Glomerular visceral epithelial cell (primary cell): Measurements from ENCODE around the gene BRINP2.

Experiments used
- DNase-seq: peaks from one replicate; pipeline ENCODE4 v3.0.0-alpha.2; 2016; ENCODE audit errors: extremely low spot score

BRINP2 gene

DNA sequence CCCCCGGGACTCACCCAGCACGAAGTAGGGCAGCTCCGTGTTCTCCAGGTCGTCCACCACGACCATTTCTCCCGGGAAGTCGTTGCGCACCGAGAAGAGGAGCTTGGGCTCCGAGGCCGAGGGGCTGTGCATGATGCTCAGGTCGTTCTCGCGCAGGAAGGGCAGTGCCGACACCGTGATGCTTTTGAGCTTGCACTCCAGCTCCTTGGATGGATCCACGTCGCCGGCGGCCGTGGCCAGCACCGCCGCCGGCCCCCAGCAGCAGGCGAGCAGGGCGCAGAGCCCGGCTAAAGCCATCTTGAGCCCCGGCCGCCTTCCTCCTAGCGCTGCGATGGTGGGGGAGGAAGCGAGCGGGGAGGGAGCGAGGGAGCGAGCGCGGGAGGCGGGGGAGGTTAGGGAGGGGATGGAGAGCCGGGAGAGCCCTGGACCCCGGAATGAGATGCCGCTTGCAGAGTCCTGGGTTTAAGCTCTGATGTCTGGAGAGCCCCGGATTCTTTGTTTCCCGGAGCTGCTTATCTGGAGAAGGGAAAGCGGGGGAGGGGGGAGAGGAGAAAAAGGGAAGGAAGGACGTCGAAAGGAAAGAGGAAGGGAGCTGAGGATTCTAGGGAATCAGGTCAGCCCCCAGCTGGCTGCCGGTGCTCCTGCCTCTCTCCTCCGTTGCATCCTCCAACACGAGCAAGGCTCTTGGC is 6.2 kb upstream of the BRINP2 start, which contains the start of gene ASTN1:
Gene ASTN1, minus strand, starts transcription at position 333 of the 689 bp plus-strand sequence. Its CDS starts 36 bp downstream, at position 297.
- no peak for DNase-seq

DNA sequence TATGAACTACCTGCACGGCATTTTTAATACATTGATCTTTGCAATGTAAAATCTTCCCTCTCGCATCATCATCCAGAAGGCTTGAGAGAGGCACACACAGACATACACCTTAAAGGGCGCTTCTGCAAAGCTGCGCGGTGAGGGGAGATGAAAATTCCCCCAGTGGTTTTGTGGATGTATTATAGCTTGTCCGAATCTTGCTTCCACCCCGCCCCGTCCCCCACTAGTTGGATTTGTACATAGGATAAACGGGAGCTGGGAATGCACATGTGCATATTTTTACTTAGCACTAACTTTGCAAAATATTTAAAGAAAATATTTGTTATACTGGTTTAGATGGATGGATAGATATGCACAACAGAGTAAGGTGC is 5.7 kb upstream of the BRINP2 start:
- DNase-seq = no peak

DNA sequence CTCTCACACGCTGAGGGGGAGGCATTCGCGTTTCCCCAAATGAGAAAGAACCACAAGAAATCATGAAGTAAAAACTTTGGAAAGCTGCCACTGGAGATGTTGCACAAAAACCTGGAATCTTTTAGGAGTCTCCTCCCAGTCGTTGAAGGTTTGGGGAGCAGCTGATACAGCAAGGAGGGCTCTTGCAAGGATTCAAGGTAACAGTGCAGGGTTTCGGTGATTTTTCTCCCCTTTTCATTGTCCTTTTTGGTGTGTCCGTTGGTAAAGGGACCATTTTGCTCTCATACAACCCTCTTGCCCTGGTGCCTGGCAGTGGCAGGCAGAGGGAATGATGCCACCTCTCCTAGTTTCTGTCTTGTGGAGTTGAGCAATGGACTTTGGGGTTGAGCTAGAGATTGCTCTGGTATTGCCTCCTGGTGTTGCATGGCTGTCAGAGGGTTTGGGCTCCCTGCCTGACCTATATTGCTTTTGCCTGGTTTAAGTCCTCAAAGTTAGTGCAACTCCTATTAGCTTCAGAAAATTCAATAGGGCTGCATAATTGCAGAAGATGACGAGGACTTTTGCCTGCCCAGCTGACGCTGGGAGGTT is 872 bp downstream of the BRINP2 start:
- DNase-seq = no peak

DNA sequence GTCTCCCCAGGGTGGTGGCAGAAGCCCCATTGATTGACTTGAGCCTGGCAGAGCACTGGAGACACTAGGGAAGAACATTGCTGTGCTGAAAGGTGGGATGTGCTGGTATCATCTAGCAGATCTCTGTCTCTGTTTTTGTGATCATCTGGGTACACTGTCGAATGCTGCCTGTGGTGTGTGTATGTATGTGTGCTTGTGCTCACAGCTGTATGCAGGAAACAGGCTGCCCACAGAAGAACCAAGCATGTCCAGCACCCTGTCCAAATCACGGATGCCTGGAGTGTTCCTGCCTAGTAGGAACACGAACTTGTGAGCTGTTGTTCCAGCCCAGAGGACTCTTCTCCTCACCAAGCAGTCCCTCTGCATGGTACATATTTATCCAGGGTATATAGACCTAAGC is 1.5 kb downstream of the BRINP2 start:
- DNase-seq = no peak

DNA sequence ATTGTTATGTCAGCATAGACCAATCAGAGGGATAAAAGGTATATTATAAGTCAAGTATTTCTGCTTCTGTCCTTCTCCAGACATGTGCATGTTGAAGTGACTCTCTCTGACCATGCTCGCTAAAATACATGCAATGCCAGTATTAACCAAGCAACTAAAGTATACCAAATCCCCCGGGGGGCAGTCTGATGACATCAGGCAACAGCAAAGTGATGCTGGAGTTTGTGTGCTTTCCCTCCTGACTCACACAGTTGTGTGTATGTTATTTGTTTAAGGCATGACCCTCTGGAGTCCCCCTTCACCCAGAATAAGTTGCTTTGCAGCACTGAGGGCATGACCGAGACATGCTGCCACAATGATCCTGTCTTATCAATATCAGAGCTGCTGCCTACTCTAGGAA is 2.1 kb downstream of the BRINP2 start:
- DNase-seq = no peak

DNA sequence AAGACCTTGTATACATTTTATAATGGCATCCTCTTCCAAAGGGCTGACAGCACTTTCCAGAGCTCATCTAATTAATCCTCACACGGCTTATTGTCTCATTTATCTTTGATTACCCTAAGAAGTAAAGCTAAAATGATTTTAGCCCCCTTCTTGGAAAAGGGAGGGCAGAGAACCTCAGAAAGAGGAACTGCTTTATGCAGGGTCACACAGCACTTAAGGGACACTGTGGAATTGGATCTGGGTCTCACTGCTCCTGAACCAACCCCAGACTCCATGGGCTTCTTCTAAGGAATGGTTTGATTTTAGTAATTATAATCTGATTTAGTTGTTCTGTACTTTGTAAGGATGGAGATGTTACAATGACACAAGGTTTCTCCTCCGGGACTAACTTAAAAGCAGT is 3.2 kb downstream of the BRINP2 start:
- no peak for DNase-seq

DNA sequence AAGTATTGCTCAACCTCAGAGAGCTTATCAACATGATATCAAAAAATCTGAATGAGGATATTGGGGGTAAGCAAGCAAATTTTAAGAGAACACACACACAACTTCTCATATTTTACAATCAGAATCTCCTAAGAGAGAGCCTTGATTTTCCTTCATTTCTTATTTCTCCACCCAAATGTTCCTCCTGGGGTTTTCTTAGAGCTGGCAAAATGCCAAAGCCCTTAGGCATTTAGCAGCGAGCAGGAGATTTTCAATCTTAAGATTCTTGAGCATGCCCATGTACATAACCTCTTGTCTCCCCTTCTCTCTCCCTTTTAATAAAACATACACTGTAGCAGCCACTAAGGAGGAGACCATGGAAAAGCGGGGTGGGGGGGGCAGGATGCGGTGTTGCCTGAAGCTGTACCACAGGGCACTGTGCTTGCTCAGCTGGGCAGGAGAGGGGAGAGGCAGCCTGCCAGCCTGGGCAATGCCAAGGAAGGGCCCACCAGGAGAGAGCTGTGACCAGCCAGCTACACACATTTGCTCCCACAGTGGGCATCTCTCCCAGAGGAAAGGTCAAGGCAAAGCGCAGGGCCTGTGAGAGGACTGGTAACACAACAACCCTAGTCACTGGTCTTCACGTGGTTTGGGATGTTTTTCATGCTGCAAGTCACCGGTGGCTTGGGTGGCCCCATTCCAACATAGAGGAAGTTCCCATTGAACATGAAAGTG is 4.3 kb downstream of the BRINP2 start:
- DNase-seq = no peak

DNA sequence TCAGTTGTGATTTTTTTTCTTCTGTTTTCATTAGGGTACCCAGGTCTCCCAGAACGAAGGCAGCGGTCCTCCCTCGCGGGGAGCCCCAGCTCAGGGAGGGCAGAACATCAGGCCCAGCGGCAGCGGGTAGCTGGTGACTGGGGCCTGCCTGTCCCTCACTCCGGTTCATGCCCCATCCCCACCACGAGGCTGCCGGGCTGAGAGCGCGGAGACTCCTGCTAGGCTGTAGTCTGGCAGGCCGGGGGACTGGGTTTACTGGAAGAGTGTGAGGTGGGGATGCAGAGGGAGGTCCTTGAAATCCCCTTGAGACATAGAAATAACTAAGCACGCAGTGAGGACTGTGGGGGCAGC is 10.5 kb downstream of the BRINP2 start:
- no peak for DNase-seq

DNA sequence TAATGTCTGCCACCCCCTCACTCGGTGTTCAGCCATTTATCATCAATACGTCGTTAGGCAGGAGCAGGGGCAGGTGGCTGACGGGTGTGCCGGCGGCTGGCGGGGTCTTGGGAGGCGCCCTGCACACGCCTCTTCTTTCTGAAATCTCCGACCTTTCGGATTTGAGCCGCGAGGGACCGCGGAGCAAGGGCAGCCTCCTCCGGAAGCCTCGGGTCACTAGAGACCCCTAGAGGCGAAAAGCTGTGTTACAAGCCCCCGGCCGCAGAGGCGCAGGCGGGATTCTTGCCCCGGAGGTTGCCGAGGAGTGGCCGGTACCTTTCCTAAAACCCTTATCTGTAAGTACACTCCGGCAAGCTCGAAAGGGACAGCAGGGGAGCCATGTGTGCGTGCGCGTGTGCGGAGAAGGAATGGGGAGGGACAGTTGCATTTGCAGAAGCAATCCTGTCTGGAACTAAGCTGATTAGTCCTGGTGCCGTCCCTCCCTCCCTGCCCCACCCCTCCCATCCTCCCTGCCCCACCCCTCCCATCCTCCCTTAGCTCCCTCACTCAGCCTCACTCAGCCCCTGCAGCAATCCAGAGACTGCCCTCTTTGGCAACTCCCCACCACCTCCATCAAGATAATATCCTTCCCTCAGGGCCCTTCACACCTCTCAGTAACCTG is 11.0 kb downstream of the BRINP2 start:
- DNase-seq = peak; percentile 56

DNA sequence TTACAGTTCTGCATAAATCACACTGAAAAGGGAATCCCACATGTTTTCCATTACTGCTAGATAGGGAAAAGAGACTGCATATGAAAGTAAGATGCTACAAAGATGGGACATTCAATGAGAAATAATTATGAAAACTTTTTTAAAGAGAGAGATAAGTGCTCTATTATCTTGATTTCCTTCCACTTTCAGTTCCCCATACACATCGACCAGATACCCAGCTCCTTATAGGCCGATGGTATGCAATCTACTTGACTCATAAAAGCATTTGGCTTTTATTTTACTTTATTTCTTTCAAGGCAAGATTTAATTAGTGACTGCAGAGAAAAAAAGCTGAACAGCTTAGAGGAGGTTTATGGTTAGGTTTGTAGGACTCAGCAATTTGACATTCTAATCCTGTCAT is 13.1 kb downstream of the BRINP2 start:
- DNase-seq = no peak

DNA sequence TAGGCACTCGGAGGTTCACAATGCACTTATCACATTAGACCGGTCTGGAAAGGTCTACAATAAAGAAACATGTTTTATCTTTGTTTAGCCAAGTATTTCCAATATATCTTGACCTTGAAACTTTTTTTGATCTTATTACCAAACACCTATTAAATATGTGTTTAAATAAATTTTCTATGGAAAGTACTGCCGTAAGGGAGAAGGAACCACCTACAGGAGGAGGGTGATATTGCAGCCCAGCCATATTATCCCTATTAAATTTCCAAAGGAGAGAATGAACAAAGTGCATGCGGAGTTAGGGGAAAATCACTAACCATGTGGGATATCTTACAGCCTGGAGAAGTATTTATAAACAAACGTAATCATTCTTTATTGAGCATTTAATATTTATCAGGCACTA is 14.5 kb downstream of the BRINP2 start:
- no peak for DNase-seq

DNA sequence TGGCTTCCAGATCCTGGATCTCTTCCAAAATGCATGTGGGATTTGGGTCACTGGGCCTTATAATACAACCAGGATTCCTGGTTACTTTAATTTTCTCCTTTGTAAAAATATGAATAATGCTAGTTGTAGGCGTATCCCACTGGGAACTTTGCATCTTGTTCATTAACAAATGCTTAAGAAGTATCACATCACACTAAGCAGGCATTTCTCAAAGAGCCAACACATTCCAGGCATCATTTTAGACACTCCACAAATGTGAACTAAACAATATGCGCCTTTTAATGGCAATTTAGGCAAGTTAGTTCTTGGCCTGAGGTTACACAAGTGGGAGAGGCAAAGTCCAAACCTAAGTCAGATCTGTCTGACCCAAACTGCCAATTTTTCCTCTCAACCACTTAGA is 15.9 kb downstream of the BRINP2 start:
- no peak for DNase-seq

DNA sequence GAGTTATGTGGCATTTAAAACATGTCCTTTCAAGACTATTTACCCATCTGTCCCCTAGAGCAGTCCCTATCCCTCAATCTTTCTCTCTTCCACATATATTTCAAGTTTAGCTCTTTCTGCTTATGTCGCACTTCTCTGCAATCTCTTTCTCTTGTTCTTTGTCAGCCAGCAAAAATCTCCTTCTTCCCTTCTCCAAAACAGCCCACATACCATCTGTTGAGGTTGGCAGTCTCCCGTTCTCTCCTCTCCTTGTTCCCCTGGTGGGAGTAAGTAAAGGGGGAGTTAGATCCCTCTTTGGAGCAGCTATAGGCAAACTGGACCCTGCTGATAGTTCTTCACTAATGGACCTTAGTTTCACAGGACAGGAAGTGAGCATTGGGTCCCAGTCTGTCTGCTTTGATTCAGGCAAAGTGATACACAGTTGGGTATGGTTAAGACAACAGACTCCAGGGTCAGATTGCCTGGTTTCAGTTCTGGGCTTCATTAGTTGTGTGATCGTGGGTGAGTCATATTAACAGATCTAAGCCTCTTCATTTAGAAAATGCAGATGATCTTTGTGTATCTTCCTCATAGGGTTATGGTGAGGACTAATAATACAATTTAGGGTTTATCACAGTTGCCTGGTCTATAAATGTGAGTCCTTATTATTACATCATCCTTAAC is 19.7 kb downstream of the BRINP2 start:
- no peak for DNase-seq

DNA sequence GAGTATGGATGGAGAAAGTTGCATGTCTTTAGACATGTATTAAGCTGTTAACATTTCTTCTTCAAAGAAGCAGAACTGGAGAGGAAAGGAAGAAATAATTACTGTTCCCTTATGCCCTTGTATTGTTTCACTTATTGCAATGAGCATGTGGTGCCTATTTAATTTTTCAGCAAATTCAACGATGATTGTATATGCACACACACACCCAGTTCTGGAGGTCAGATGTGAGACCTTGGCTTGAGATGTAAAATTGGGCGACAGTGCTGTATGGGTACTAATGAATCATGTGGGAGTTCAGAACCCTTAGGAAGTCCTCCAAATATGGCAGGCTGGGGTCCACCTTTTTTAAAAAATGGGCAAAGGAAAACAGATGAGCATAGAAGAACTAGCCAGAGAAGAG is 27.5 kb downstream of the BRINP2 start:
- DNase-seq = no peak

DNA sequence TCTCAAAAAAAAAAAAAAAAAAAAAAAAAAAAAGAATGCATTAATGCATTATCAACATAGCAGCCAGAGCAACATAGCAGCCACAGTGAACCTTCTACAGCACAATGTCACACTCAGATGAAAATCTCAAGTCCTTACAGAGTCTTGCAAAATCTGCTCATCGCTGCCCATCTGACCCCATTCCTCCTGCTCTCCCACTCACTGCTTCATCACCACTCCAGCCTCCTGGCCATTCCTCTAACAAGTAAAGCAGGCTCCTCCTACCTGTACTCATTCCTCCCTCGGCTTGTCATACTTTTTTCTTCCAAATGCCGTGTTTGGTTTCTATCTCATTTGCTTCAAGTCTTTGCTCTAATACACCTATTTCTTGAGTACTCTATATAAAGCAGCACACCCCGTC is 29.5 kb downstream of the BRINP2 start:
- no peak for DNase-seq

DNA sequence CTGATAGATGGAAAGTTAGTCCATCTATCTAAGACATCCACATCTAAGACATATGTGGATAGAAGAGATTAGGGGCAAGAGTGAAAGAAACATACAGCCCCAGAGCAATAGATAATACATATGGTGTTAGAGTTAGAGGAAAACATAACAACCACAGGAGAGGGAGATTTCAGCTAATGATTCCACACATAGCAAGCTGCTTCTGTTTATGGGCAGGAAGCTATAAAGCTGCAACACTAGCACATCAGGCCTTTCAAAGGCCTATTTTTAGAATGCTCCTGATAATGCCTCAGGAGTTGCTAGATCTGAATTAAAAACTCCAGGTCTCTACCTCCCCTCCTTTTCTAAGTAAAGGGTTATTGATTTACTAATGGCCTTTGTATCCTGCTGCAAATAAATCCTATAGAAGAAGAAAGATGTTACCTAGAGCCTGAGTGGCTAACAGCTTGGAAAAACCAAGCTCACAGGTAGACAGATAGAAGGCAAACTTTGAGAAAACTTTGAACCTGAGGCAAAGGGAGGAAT is 36.1 kb downstream of the BRINP2 start:
- no peak for DNase-seq

DNA sequence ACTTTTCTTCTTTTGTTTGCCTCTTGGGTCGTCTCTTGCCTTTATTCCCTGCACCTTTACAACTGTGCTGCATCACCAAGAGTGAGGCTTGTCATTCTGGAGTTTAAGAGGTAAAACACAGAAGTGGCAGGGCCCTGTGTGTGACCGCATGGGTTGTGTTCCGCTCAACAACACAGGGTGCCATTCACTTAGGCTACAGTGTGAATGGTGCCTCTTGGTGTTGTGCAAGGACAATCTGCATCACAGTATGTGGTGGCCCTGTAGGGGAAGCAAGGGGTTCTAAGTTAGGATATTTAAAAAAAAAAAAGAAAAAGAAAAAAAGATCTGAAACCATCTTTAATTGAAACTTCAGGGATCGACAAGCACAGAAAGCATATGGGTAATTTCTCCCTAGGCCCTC is 38.2 kb downstream of the BRINP2 start:
- no peak for DNase-seq

DNA sequence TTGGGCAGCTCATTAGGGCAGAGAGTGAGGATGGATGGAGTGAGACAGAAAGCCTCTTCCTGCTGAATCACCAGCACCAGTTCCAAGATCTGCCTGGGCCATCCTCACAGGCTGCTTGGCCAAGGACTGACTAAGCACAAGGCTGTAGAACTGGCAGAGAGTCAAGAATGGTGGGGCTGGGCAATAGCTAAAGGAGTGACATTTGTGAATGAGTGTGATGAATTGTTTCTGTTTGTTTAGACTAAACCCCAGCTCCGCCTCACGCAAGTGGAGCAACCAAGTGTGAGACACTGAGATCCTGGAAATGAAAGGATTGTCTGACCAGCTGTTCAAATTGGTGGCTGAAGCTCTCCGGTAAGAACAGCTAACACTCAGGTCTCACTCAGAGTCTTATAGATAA is 38.6 kb downstream of the BRINP2 start:
- DNase-seq = peak; percentile 82

DNA sequence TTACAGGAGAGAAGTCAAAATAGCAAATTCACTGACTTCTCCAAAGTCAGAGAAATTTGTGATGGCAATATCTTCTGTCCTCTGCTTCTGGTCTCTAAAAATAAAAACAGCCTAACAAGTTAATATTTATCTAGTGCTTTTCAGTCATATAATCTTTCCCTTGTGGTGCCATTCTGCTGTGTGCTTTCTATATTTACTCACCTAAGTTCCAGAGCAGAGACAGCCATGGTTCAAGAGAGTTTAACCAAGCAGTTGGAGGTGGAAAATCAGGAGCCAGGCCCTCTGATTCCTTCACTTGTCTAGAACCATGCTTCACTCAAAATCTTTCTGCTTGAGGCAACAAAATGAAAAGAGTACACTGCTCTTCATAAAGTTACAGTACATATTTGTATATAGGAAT is 39.3 kb downstream of the BRINP2 start:
- DNase-seq = no peak

DNA sequence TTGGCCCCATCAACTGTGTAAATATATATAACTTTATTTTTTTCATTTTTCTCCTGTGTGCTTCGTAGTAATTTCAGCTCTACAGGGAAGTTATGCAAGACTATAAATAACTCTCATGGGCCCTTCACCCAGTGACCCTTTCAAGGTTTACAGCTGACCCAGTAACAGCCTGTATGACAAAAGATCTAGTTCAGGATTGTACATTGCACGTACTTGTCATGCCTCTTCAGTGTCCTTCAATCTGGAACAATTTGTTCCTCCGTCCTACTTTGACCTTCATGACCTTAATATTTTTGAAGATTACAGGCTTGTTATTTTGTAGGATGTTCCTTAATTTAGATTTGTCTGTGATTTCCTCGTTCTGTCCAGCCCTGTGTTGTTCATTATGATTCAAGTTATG is 40.5 kb downstream of the BRINP2 start:
- DNase-seq = no peak

DNA sequence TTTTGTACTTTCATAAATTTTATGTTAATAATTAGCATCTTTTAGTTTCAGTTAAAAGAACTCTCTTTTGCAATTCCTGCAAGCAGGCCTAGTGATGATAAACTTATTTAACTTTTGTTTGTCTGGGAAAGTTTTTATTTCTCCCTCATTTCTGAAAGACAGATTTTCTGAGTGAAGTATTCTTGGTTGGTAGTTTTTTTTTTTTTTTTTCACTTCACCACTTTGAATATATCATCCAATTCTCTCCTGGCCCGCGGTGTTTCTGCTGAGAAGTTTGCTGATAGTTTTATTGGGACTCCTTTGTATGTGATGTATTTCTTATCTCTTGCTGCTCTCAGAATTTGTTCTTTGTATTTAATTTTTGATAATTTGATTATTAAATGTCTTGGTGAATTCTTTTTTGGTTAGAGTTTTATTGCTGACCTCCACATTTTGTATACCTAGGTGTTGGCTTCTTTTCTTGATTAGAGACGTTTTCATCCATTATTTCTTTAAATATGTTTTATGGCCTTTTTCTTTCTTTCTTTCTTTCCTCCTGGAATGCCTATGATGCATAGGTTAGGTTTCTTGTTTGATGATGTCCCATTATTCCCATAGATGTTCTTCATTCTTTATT is 45.9 kb downstream of the BRINP2 start:
- DNase-seq = no peak
